T-helper 9 cell (primary cell): Measurements from ENCODE around the gene CMC2.

ENCODE experiments used
- DNase-seq: peaks from one replicate; pipeline ENCODE4 v3.0.0-alpha.2; 2020

The CMC2 gene

DNA sequence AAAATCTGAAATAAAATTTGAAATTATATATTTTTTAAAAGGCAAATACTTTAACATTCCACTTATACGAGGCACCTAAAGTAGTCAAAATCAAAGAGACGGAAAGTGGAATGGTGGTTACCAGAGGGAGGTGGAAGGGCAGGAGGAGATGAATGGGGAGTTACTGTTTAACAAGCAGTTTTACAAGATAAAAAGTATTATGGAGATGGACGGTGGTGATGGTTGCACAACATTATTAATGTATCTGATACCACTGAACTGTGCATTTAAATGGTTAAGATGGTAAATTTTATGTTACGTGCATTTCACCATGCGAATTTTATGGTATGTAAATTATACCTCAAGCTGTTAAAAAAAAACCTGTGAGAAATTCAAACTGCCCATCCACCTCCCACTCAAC, 5.4 kb downstream of the CMC2 start:
- DNase-seq, result no peak

DNA sequence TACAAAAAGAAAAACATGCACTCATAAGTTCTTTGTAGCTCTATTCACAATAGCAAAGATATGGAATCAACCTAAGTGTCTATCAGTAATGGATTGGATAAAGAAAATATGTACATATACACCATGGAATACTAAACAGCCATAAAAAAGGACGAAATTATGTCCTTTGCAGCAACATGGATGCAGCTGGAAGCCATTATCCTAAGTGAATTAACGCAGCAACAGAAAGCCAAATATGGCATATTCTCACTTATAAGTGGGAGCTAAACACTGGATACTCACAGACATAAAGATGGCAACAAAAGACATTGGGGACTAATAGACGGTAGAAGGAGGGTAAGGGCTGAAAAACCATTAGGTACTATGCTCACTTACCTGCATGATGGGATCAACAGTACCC, 5.8 kb downstream of the CMC2 start:
- no peak for DNase-seq

DNA sequence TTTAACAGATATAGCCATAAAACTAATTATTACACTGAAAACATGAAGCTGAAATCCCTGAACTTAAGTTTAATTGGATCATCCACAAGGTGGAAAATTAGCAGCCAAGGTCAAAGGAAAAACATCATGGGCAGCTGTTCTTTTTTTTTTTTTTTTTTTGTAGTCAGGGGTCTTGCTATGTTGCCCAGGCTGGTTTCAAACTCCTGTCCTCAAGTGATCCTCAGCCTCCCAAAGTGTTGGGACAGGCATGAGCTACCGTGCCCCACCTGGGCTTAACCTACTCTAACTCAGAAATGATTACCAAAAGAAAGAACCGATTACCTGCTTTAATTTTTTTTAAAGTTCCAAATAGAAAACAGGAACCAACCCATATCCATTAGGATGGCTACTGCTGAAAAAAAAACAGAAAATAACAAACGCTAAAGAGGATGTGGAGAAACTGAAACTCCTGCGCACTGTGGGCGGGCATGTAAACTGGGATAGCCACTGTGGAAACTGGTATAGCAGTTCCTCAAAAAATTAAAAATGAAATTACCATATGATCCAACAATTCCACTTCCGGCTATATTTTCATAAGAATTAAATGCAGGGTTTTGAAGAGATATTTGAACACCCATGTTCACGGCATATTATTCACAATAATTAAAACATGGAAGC, 8.6 kb downstream of the CMC2 start:
- DNase-seq, result no peak

- no peak for DNase-seq
These were observed 9.4 kb downstream of the CMC2 start for GRCh38 chr16:80997139-80997798.

DNA sequence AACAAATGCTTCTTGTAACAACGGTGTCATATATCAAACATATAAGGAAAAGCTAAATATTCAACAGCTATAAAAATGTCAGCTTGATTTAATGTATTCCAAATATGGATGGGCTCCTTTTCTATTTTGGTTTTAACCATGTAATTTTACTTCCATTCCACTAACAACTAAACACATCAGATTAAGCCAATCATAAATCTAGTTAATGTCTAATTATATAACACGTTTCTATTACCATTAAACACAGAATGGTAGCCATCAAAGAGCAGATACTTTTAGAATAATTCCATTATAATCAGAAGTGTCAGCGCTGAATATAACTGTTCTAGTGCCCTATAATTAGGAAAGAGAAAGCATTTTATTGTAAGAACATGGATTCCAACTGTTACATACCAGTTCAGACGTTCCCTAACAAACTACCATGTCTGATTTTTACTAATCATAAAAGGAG, 10.0 kb downstream of the CMC2 start:
- no peak for DNase-seq

DNA sequence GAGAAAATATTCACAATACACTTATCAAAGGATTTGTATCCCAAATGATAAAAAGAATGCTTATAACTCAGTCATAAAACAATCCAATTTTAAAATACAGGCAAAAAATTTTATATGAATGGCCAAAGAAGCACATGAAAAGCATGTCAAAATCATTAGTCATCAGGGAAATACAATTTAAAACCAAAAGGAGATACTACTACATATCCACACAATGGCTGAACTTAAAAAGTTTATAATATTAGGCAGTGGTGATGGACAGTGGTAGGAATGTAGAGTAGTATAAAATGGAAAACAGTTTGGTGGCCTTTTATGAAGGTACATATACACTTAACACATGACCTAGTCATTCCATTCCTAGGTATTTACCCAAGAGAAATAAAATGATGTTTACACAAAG, 12.2 kb downstream of the CMC2 start:
- no peak for DNase-seq

DNA sequence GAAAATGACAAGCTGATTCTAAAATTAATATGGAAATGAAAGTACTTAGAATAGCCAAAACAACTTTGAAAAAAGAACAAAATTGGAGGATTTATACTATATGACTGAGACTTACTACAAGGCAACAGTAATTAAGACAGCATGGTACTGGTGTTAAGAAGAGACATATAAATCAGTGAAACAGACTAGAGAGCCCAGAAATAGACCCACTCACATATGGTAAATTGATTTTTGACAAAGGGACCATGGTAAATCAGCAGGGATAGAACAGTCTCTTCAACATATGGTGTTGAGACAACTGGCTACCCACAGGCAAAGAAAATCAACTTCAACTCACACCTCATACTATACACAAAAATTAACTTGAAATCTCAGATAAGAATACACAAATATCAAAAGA, 12.9 kb downstream of the CMC2 start:
- DNase-seq, result no peak

- no peak for DNase-seq
These were observed 13.4 kb downstream of the CMC2 start for GRCh38 chr16:80993307-80993706.

DNA sequence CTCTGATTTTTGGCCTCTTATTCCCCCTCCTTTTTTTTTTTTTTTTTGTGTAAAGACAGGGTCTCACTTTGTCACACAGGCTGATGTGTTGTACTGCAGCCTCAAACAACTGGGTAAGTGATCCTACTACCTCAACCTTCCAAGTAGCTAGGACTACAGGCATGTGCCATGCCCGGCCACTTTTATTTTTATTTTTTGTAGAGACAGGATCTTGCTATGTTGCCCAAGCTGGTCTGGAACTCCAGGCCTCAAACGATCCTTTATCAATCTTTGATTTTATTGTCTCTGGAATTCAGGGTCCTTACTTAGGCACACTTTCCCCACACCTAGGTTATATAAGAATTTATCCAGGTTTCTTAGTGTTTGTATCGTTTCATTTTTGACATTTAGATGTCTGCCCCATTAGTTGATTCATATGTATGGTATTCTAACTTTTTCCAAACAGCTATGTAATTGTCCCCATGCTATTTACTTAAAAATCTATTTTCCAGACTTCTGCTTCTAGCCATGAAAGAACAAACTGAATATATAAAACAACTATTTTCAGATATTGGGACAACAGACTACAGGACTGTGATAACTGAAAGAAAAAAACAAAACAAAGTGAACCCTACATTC, 13.9 kb downstream of the CMC2 start:
- no peak for DNase-seq

- DNase-seq, result no peak
These were observed 14.8 kb downstream of the CMC2 start for GRCh38 chr16:80991792-80992430.

DNA sequence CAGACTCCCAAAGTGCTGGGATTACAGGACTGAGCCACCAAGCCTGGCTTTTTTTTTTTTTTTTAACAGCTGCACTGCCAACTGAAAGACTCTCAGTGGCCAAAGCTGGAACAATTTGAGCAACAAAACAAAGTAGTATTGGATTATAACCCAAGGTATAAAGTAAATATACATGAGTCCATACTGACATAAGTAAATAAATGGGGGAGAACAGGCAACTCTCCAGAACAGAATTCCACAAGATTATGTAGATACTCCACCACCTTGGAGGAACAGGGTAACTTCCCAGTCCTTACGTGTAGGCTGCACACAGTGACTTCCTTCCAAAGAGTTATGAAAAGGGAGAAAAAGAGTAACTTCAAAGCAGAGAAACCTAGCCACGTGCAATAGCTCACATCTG, 15.7 kb downstream of the CMC2 start:
- no peak for DNase-seq

DNA sequence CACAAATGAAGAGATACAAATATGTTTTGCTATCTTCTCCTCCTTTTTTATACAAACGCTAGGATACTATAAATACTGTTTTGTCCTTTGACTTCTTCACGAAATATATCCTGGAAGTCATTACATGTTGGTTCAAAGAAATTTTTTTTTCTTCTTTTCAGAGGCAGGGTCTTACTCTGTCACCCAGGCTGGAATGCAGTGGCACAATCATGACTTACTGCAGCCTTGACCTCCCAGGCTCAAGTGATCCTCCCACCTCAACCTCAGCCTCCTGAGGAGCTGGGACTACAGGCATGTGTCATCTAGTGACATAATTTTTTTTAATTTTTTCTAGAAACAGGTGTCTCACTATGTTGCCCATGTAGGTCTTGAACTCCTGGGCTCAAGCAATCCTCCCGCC, 16.1 kb downstream of the CMC2 start:
- no peak for DNase-seq

DNA sequence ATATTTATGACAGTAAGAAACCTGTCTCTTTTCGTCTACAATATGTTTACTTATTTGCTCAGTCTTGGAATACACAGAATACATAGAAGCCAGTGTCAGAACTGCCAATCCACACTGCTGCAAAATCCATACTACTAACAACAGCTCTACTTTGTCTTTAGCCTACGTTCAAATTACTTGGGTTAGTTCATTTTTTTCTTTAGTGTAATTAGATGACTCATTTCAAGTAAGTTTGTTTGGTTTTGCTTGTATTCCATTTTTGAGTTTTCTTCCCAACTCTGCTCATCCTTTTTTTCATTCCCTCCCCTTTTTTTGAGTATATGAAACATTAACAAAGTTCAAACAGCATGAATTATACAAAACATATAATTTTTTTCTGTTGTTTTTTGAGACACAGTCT, 16.9 kb downstream of the CMC2 start:
- DNase-seq, result no peak

DNA sequence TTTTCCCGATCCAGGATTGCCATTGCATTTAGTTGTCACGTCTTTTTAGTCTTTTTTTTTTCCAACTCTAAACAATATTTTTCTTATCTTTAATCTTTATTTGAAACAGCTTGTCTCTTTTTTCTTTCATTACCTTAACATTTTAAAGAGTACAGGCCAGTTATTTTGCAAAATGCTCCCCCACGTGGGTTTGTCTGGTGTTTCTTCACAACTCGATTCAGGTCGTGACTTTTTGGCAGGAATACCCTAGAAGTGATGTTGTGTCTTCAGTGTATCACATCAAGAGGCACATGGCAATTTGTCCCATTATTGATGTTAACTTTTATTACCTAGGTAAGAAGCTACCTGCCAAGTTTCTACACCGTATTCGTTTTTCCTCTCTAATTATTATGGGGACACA, 17.9 kb downstream of the CMC2 start:
- no peak for DNase-seq

DNA sequence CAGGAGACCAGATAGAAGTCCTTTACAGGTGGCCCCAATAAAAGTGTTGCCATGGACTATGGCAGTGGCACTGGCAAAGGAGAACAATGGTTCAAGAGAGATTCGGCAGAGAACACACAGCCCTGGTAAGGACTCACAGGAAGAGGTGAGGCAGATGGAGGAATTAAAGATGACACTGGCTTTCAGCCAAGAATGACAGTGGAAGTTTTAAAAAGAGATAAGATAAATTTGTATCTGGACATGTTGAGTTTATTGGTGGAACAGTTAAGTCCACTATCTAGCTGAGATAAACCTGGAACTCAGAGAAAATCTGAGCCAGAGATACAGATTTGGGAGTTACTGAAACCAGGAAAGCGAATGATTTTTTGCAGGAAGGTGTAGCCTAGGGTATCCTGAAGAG, 20.1 kb downstream of the CMC2 start:
- DNase-seq, result no peak

DNA sequence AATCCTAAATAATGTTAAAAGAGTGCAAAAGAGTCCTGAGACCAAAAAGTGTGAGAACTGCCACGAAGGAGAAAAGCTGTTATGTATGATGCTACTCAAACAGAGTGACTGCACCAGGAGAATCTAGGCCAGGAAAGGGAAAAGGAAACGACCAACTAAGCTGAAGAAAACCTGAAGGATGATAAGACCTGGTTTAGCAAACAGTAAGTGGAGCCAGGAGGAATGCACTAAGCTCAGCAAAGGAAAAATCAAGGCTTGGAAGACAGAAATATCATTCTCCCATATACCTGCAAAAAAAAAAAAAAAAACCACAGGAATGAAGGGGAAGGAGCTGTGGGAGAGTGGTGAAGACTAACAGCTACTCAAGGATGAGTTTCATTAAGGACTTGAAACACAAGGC, 21.1 kb downstream of the CMC2 start:
- DNase-seq, result no peak

DNA sequence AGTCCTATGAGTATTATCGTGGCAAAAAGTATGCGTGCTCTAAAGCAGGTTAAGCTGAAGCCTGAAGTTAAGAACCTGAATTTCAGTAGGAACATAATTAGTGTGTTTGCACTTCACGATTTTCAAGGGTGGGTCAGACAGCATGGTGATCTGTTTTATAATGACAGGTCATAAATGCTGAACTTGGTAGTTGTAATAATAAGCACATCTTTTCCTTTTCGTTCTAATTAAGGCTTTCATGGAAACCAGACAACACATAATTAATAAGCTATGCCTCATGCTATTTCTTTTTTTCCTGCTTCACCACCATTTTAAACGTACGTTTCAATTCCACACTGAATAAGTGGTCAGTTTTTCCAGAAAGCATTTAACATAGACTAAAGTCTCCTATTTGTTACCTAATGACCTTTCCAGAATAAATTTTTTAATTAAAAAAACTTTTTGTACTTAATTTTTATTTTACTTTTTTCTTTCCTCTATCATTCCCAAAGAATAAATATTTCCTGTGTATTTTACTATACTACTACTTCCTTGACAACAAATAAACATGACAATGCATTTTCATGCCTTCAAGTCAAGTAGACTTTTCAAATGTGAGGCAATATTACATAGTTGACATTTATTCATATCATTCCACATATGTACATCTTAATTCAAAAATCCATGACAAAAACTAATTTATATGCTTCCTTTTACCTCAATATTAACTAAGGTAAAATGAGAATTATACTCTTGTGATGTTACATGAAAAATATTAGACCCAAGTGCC, 22.4 kb downstream of the CMC2 start:
- DNase-seq, result no peak

DNA sequence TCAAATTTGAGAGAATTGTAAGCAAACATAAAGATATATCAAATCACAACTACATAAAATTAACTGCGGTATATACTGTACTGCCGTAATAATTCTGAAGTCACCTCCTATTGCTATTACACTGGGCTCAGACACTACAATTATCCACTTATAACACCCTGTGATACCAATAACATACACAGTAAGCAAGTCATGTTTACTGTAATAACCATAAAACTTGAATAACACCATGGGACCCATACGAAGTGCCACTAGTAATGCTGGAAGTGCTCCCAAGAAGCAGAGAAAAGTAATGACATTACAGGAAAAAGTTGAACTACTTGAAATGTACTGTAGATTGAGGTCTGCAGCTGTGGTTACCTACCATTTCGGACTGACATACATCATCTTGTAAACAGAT, 24.0 kb downstream of the CMC2 start:
- no peak for DNase-seq

DNA sequence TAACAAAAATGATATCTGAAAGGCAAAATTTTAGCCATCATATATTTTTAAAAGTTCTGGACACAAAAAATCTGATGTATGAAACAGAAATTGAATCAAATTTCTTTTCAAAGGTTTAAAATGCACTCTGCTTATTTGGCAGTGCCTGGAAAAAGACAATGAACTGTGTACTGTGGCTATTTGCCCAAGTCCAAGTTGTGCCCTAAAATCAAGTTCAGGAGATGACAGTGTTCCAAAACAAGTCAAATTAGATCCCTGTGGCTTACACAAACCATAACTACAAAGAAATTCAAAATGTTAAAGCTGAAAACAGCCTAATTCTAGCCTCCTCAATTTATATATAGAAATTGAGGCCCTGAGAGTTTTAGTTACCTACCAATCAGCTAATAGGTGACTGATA, 25.6 kb downstream of the CMC2 start:
- no peak for DNase-seq

- DNase-seq, result no peak
These were observed 29.7 kb downstream of the CMC2 start for GRCh38 chr16:80976946-80977345.

DNA sequence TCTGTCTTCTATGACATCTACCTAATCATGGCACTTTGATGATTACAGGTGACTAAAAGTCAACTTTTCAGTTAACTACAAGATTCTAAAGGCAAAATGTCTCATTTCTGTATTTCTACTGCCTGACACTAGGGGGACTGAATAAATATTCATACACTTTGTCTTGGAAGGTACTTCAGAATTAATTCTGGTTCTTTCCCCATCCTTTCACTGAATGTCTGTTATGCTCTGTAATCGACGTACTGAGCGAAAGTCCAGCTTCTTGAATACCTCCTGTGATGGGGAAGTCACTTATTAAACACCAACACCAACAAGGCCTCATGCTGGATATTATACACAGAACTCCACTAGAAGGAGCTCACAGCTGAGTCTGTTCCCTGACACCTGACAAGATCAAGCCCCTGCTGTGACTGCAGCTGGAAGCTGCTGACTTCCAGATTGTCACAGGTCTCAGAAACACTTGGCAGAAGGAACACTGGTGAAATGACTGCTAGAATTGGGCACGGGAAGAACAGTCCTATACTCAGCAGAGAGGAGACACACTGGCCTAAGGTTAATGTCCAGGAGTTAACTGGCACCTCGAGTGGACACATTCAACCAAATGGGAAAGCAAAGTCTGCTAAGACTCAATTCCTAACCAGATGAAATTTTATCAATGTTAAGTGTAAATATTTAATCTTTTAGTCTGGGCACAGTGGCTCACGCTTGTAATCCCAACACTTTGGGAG, 31.9 kb downstream of the CMC2 start:
- no peak for DNase-seq

DNA sequence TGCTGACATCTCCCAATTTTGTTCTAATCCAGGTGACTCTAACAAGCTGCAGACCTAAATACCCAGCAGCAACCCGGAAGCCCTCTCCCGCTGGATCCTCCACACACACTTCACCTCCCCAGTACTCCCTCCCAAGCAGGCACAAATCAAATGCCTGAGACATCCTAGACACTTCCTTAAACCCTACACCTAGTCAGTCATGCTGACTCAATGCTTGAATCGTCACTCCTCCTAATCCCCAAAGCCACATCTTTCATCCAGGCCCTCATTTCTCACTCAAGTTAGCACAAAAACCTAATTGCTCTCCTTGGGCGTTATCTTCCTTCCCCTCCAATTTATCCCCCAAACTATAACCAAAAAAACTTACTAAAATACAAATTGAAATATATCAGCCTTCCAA, 32.7 kb downstream of the CMC2 start:
- DNase-seq, result no peak

DNA sequence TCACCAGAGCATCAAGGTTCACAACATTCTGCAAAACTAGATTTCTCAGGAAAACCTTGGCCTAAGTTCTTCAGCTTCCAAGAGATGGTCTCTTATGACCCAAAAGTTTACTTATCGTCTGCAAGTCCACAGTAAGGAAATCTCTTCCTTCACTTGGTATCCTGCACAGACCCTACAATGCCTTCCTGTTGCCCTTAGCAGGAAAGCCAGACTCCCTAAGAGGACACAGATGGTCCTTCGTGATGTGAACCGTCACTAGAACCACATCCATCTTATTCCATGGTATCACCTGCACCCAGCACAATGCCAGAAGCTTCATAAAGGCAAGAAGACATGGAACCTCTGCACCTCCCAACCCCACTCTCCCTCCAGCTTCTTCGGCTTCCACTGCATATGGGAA, 34.1 kb downstream of the CMC2 start:
- no peak for DNase-seq
